Panc1 (cell line): ENCODE data around the gene PMS2. TPM values are rescaled to one million over a fixed set of nuclear protein-coding genes. Genes with fewer than 3 reads are reported as not detected.
"Not testable (repeated sequence)": the region's sequence is repeated elsewhere in the genome, so short reads cannot be mapped to it uniquely, and the experiment has no call there.

Source experiments
- ATAC-seq: fragments of 200-7000 bp; cut with Tn5 transposase; 2 replicates; pipeline ENCODE4 v1.9.1; 2020; ENCODE audit warnings: mild to moderate bottlenecking, moderate library complexity
- BruUV-seq: library from RNA; stranded (reverse); fragments of 400-500 nt; replicated peaks from 2 replicates; lab custom pipeline; 2021; lab: Mats Ljungman, UMichigan
- CTCF ChIA-PET: fragments of 300-600 bp; sonication (Branson Sonifier 250); formaldehyde crosslinking; loops from one replicate; lab custom pipeline; 2022; ENCODE audit warnings: antibody characterized with exemption; lab: Charles Lee
- POLR2A ChIA-PET: fragments of 300-600 bp; sonication (Branson Sonifier 250); formaldehyde crosslinking; loops from one replicate; lab custom pipeline; 2022; ENCODE audit warnings: antibody characterized with exemption; lab: Charles Lee
- DNase-seq: peaks from one replicate; pipeline ENCODE4 v3.0.0-alpha.2; 2010; ENCODE audit warnings: low read depth, low spot score
- H3K27ac ChIP-seq: 2 replicates; pipeline ENCODE4 v1.5.1; 2011; ENCODE audit warnings: mild to moderate bottlenecking, low read length, inconsistent platforms
- H3K27me3 ChIP-seq: fragments of 200-500 bp; sonication (Bioruptor generic); 2 replicates; pipeline ENCODE4 v1.6.0; 2014; ENCODE audit warnings: low read length, inconsistent platforms; ENCODE audit not compliant: control insufficient read depth, insufficient read depth
- H3K36me3 ChIP-seq: fragments of 200-500 bp; sonication (Bioruptor generic); 2 replicates; pipeline ENCODE4 v1.5.1; 2014; ENCODE audit warnings: inconsistent platforms, mild to moderate bottlenecking, low read length, moderate library complexity; ENCODE audit not compliant: control insufficient read depth, insufficient read depth
- H3K4me1 ChIP-seq: 2 replicates; pipeline ENCODE4 v1.5.1; 2011; ENCODE audit warnings: inconsistent platforms, mild to moderate bottlenecking, low read length, moderate library complexity; ENCODE audit not compliant: control insufficient read depth, insufficient read depth
- H3K4me3 ChIP-seq, 2 experiments: 2 replicates each; pipeline ENCODE4 v1.5.1; 2011 to 2012; ENCODE audit warnings: low read depth in 2 of 2, low read length in 2 of 2, mild to moderate bottlenecking in 2 of 2, inconsistent platforms in 1 of 2, moderate library complexity in 1 of 2
- H3K9me3 ChIP-seq: fragments of 200-500 bp; sonication (Bioruptor generic); 2 replicates; pipeline ENCODE4 v1.5.1; 2014; ENCODE audit warnings: low read depth, mild to moderate bottlenecking, inconsistent platforms, low read length, moderate library complexity; ENCODE audit not compliant: control insufficient read depth, insufficient read depth
- POLR2AphosphoS5 ChIP-seq: IDR thresholded peaks from 2 replicates; pipeline ENCODE4 v1.6.1; 2012; ENCODE audit warnings: mild to moderate bottlenecking, low read depth, low read length, moderate library complexity
- SIN3A ChIP-seq: IDR thresholded peaks from 2 replicates; pipeline ENCODE4 v1.6.1; 2012; ENCODE audit warnings: low read depth, mild to moderate bottlenecking, low read length, moderate library complexity, borderline replicate concordance; ENCODE audit not compliant: insufficient read depth
- TCF7L2 ChIP-seq: IDR thresholded peaks from 2 replicates; pipeline ENCODE4 v1.6.1; 2011; ENCODE audit warnings: mild to moderate bottlenecking, low read depth, low read length, inconsistent platforms
- in situ Hi-C: cut with HindIII; loops from 2 replicates; pipeline ENCODE4 v1.10.0; 2016; ENCODE audit warnings: low sequenced_read_pairs, low pct_unique_long_range_greater_than_20kb
- intact Hi-C: fragments of 100-400 bp; cut with micrococcal nuclease; formaldehyde crosslinking; loops from one replicate; pipeline ENCODE4 v1.10.0; 2022; ENCODE audit not compliant: unreplicated experiment
- total RNA-seq: library from RNA; stranded (reverse); gene quantifications from one replicate; pipeline ENCODE4 v1.2.1, GENCODE V29; 2021; ENCODE audit not compliant: unreplicated experiment
- TF ChIP-seq, protein P1 (sequence below): fragments of 450-650 bp; IDR thresholded peaks from 2 replicates; pipeline ENCODE4 v1.5.1; 2017; ENCODE audit warnings: mild to moderate bottlenecking
- TF ChIP-seq, protein P2 (sequence below), 2 experiments: IDR thresholded peaks; 2 replicates each; pipeline ENCODE4 v1.6.1; 2011 to 2012; ENCODE audit warnings: low read depth in 2 of 2, control low read depth in 1 of 2, low read length in 1 of 2, mild to moderate bottlenecking in 1 of 2, moderate library complexity in 1 of 2; ENCODE audit not compliant: insufficient read depth in 1 of 2

Gene PMS2
- total RNA-seq, 1 experiment from 2014 or later, result 40.2 TPM

DNA sequence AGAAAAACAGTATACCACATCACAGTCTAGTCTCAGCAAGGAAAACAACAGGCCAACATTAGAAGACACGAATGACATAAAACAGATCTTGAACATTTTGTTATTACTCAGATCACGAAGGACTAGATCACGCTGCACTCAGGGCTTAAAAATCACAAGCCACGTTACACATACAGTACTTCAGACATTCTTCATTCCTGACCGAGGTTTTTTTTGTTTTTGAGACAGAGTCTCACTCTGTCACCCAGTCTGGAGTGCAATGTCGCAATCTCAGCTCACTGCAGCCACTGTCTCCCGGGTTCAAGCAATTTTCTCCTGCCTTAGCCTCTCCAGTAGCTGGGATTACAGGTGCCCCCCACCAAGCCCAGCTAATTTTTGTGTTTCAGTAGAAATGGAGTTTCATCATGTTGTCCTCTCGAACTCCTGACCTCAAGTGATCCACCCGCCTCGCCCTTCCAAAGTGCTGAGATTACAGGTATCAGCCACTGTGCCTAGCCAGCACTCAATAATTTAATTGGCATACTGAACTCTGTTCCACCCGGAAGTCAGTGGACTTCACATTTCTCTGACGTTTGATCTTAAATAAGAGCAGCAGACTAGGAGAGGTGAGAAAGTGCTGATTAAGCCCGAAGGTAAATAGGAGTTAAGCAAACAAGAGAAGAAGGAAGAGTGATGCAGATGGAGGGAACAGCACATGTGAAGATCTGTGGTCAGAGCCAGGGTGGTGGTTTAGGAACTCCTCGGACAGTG is 3.7 kb upstream of the PMS2 start:
- POLR2A ChIA-PET, result interaction anchor here (0.6 to 0.7 kb wide), 2 partner anchors 100 to 1358 kb away, joined by 4 to 6 read pairs; no protein-coding TSS in a partner anchor
- Histone ChIP-seq H3K27me3 (no peaks in the 10 kb centered on the region), H3K9me3 (no peaks in the 10 kb centered on the region), H3K4me3 (no peak overlapping the region), H3K27ac (peak overlapping the region; percentile 19; the same call in 1 of the 2 replicates), H3K4me1 (peaks cover 27% of the 10 kb centered on the region; the same call in 1 of the 2 replicates), H3K36me3 (peaks cover 12% of the 10 kb centered on the region)
- no TSS peak for BruUV-seq
- TF ChIP-seq TCF7L2, result no peak
- TF ChIP-seq, protein P1, sequence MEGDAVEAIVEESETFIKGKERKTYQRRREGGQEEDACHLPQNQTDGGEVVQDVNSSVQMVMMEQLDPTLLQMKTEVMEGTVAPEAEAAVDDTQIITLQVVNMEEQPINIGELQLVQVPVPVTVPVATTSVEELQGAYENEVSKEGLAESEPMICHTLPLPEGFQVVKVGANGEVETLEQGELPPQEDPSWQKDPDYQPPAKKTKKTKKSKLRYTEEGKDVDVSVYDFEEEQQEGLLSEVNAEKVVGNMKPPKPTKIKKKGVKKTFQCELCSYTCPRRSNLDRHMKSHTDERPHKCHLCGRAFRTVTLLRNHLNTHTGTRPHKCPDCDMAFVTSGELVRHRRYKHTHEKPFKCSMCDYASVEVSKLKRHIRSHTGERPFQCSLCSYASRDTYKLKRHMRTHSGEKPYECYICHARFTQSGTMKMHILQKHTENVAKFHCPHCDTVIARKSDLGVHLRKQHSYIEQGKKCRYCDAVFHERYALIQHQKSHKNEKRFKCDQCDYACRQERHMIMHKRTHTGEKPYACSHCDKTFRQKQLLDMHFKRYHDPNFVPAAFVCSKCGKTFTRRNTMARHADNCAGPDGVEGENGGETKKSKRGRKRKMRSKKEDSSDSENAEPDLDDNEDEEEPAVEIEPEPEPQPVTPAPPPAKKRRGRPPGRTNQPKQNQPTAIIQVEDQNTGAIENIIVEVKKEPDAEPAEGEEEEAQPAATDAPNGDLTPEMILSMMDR, result no peak
- TF ChIP-seq, protein P2, sequence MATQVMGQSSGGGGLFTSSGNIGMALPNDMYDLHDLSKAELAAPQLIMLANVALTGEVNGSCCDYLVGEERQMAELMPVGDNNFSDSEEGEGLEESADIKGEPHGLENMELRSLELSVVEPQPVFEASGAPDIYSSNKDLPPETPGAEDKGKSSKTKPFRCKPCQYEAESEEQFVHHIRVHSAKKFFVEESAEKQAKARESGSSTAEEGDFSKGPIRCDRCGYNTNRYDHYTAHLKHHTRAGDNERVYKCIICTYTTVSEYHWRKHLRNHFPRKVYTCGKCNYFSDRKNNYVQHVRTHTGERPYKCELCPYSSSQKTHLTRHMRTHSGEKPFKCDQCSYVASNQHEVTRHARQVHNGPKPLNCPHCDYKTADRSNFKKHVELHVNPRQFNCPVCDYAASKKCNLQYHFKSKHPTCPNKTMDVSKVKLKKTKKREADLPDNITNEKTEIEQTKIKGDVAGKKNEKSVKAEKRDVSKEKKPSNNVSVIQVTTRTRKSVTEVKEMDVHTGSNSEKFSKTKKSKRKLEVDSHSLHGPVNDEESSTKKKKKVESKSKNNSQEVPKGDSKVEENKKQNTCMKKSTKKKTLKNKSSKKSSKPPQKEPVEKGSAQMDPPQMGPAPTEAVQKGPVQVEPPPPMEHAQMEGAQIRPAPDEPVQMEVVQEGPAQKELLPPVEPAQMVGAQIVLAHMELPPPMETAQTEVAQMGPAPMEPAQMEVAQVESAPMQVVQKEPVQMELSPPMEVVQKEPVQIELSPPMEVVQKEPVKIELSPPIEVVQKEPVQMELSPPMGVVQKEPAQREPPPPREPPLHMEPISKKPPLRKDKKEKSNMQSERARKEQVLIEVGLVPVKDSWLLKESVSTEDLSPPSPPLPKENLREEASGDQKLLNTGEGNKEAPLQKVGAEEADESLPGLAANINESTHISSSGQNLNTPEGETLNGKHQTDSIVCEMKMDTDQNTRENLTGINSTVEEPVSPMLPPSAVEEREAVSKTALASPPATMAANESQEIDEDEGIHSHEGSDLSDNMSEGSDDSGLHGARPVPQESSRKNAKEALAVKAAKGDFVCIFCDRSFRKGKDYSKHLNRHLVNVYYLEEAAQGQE (IDR thresholded peaks at IDR 0.05; ENCODE audit: insufficient read depth in 1 of 2, low read depth in 2 of 2, low read length in 1 of 2), result no peak
- TF ChIP-seq POLR2AphosphoS5, result no peak
- TF ChIP-seq SIN3A, result no peak
- CTCF ChIA-PET, result interaction anchor here (0.7 kb wide), 1 partner anchor 16 kb away, joined by 4 read pairs; no protein-coding TSS in a partner anchor
- ATAC-seq (no peak), DNase-seq (no peak)
- intact Hi-C loops (no loop called here), in situ Hi-C loops (no loop called here)

DNA sequence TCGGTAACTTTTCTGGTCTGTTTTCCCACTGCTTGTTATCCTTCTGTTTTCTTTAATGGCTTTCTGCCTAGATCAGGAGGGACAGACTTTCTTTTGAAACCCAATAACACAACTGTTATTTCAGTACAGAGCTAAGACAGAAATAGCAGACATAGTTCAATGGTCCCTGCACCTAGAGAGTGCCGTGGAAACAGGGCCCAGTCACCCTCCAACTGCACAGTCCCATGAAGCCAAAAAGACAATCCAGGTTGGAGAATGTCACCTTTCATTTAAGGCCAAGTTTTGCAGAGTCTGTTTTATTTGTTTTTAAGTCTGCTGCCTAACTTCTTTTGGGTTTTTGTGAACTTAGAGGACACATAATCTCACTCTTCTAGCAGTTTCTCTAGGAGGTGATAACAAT is 2.7 kb upstream of the PMS2 start:
- Histone ChIP-seq H3K4me1 (peaks cover 29% of the 10 kb centered on the region; the same call in 1 of the 2 replicates), H3K27me3 (no peaks in the 10 kb centered on the region), H3K27ac (0 out of 2 replicates have a peak overlapping the region, but pooled peaks have one; percentile 7), H3K9me3 (no peaks in the 10 kb centered on the region), H3K4me3 (no peak overlapping the region), H3K36me3 (peaks cover 12% of the 10 kb centered on the region)
- BruUV-seq, result TSS peak; percentile 73
- no peak for ATAC-seq
- ChIA-PET POLR2A (no interaction called here), CTCF (no interaction called here)
- TF ChIP-seq SIN3A, result no peak
- no peak for TF ChIP-seq POLR2AphosphoS5
- TF ChIP-seq, protein P2 (IDR thresholded peaks at IDR 0.05; ENCODE audit: insufficient read depth in 1 of 2, low read depth in 2 of 2, low read length in 1 of 2), result no peak
- TF ChIP-seq, protein P1, result no peak
- TF ChIP-seq TCF7L2, result no peak
- intact Hi-C loops, result no loop called here
- in situ Hi-C loops, result no loop called here
- DNase-seq, result no peak

DNA sequence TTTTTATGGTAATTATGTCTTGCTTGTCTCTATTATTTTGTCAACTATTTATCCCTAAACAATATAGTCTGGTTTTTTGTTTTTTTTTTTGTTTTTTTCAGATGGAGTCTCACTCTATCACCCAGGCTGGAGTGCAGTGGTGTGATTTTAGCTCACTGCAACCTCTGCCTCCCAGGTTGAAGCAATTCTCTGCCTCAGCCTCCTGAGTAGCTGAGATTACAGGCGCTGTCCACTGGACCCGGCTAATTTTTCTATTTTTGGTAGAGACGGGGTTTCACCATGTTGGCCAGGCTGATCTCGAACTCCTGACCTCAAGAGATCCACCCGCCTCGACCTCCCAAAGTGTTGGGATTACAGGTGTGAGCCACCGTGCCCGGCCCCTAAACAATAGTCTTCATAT is 1.5 kb upstream of the PMS2 start:
- Histone ChIP-seq H3K27ac (peak overlapping the region; percentile 87), H3K4me3 (peak overlapping the region; percentile 74 to 87), H3K4me1 (peaks cover 24% of the 10 kb centered on the region; the same call in 1 of the 2 replicates)
- ATAC-seq, BruUV-seq, CTCF ChIA-PET, POLR2A ChIA-PET, H3K9me3 ChIP-seq, H3K27me3 ChIP-seq, intact Hi-C loops, H3K36me3 ChIP-seq, in situ Hi-C loops, DNase-seq: not testable (repeated sequence)
